HG03354 (cell line): ENCODE data around the gene IGF2R.
"Not testable (repeated sequence)": the region's sequence is repeated elsewhere in the genome, so short reads cannot be mapped to it uniquely, and the experiment has no call there.

Source experiments
- ATAC-seq: cut with Tn5 transposase; IDR thresholded peaks from one replicate; pipeline ENCODE4 v1.9.1; 2021; ENCODE audit warnings: mild to moderate bottlenecking; ENCODE audit not compliant: unreplicated experiment, poor library complexity, severe bottlenecking

The IGF2R gene, protein sequence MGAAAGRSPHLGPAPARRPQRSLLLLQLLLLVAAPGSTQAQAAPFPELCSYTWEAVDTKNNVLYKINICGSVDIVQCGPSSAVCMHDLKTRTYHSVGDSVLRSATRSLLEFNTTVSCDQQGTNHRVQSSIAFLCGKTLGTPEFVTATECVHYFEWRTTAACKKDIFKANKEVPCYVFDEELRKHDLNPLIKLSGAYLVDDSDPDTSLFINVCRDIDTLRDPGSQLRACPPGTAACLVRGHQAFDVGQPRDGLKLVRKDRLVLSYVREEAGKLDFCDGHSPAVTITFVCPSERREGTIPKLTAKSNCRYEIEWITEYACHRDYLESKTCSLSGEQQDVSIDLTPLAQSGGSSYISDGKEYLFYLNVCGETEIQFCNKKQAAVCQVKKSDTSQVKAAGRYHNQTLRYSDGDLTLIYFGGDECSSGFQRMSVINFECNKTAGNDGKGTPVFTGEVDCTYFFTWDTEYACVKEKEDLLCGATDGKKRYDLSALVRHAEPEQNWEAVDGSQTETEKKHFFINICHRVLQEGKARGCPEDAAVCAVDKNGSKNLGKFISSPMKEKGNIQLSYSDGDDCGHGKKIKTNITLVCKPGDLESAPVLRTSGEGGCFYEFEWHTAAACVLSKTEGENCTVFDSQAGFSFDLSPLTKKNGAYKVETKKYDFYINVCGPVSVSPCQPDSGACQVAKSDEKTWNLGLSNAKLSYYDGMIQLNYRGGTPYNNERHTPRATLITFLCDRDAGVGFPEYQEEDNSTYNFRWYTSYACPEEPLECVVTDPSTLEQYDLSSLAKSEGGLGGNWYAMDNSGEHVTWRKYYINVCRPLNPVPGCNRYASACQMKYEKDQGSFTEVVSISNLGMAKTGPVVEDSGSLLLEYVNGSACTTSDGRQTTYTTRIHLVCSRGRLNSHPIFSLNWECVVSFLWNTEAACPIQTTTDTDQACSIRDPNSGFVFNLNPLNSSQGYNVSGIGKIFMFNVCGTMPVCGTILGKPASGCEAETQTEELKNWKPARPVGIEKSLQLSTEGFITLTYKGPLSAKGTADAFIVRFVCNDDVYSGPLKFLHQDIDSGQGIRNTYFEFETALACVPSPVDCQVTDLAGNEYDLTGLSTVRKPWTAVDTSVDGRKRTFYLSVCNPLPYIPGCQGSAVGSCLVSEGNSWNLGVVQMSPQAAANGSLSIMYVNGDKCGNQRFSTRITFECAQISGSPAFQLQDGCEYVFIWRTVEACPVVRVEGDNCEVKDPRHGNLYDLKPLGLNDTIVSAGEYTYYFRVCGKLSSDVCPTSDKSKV (N-terminal part only)

DNA sequence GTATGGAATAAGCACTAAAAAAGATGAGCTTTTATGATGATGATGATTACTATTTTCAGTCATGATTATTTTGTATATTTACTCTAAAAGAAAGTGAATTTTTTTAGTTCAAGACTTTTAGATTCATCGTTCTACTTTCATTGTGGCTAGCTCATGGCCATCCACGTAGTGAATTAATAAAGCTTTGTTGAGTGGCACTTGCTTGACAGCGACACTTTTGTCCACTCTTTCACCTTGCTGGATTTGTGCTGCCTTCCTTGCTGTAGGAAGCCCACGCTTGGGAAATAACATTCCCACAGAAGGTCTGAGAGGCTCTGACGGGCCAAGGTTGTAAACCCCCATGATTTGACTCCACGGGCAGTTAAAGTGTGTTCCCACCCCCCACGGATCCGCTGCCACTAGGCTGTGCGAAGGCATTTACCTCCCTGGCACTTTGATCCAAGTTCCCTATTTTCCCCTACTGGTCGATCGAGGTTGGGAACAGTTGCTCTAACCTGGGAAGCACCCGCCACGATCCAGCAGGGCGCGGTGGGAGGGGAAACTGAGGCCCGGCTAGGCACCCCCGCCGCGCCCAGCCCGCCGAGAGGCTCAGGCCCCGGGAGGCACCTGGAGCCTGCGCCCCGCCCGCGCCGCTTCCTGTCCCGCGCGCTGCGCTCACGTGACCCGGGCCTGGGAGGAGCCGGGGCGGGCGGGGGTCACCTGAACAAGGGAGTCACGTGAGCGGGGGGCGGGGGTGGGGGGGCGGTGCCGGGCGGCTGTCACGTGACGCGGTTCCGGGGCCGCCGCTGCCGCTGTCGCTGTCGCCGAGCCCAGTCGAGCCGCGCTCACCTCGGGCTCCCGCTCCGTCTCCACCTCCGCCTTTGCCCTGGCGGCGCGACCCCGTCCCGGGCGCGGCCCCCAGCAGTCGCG lies at the start of gene IGF2R:
TSS of gene IGF2R (plus strand) at position 788 of the 909 bp plus-strand sequence. CDS start 165 bp downstream, outside the sequence.
- ATAC-seq = peak; percentile 86

DNA sequence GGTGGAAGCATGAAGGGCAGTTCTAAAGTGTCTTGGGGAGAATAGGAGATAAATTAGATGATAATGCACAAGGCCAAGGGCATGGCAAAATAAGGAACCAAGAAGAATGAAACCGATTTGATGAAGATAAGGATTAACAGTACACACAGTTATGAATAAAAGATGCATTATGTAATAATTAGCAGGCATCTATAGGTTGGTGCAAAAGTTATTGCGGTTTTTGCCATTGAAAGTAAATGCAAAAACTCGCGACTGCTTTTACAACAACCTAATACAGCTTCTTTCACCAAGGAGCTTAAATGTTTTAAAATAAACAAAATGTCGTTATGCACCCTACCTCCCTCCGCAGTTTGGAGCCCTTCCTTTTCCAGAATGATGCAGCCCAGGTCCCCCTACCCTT lies 49.1 kb upstream of the IGF2R start:
- no peak for ATAC-seq

DNA sequence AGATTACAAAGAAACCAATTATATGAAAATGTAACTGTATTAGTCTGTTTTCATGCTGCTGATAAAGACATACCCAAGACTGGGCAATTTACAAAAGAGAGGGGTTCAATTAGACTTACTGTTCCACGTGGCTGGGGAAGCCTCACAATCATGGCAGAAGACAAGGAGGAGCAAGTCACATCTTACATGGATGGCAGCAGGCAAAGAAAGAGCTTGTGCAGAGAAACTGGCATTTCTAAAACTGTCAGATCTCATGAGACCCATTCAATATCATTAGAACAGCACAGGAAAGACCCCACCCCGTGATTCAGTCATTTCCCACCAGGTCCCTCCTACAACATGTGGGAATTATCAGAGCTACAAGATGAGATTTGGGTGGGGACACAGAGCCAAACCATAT lies 44.7 kb upstream of the IGF2R start:
- ATAC-seq = not testable (repeated sequence)

DNA sequence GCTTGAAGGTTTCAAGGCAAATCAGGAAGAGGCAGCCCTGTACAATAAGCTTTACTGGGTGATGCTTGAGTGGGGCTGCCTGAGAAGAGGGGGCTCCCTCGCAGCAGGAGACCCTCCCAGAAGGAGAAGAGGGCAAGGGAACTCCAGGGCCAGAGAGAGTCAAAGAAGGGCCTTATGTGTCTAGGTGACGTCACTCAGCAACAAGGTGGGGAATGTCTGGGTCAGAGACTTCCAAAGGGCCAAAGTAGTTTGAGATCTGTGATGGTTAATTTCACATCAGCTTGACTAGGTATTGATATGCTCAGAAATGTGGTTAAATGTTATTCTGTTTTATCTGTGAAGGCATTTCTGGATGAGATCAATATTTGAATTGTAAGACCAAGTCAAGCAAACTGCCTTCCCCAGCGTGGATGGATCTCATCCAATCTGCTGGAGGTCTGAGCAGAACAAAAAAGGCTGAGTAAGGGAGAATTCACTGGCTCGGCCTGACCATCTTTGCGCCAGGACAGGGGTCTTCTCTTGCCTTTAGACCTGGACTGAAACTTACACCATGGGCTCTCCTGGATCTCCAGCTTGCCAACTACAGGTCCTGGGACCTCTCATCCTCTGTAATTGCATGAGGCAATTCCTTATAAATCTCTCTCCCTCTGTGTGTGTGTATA lies 42.2 kb upstream of the IGF2R start:
- no peak for ATAC-seq

DNA sequence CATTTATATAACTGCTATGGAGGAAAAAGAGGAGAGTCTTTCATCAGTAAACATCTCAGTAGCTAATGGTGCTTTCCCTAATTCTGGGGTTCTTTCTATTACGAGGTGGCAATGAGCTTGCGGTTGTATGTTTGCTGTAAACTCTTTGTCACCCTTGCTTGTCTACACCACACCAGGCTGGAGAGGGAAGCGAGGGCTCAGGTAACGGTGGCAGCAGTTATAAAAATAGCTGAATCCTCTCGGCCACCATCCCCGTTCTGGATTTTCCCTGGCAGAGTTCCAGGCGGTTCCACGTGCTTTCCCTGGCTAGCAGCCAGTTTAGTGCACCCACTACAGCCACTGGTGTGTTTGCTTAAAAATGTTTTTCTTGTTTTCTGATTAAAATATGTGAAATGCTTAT lies 39.1 kb upstream of the IGF2R start:
- peak; percentile 25 for ATAC-seq

DNA sequence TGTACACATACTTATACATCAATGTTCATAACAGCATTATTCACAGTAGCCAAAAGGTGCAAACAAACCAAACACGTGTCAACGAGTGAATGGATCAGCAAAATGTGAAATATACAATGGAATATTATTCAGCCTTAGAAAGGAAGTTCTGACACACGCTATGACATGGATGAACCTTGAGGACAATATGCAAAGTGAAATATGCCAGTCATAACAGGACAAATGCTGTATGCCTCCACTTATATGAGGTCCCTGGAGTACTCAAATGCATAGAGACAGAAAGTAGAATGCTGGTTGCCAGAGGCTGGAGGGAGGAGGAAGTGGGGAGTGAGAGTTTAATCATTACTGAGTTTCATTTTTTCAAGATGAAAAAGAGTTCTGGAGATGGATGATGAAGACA lies 37.8 kb upstream of the IGF2R start:
- peak; percentile 94 for ATAC-seq

DNA sequence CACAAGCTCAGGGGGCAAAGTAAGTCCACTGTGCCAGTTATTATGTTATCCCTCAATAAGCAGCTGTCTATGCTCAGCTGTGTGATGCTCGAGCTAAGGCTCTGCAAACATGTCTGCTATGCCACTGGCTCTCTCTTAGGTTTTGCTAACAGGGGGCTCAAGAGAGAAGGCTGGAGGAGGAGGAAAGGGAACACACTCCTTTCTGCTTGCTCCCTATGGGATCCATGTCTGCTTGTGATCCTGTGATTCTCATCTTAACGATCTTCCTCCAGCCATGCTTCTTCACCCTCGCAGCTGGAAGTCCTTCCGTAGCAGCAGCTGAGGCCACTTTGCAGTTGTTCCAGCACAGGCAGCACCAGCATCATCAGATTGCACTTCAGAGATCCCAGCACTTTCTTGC lies 37.0 kb upstream of the IGF2R start:
- peak; percentile 21 for ATAC-seq

DNA sequence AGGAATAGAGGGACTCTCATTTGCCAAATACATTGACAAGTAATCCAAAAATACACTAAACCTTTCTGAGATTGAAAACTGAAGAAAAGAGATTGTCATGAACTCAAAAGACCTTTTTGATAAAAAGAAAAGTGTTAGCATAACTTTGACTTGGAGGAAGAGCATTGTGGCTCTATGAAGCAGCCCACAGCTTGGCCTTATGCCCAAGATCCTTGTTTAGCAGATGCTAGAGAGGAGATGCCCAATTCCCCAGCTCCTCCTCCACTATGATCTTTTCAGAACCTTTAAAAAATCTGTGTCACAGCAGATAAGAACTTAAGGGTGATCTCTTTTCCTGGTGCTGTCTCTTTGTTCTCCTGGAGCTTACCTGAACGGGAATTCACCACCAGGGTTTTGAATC lies 35.8 kb upstream of the IGF2R start:
- no peak for ATAC-seq

DNA sequence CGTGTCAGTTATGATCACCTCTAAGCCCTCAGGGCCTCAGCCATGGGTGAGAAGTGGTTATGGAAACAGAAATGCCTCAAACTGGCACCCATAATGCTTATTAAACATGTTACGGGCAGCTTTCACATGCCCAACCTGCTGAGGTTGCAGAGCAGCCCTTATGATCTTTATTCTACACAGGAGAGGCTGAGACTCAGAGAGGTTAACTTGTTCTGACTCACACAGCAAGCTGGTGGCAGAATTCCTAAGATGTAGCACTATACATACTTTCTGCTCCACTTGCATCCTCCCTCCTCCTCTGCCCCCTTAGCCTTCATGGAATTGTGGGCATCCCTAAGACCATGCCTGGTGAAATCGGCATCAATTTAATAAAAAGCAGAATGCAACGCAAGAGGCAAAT lies 34.7 kb upstream of the IGF2R start:
- ATAC-seq = no peak

DNA sequence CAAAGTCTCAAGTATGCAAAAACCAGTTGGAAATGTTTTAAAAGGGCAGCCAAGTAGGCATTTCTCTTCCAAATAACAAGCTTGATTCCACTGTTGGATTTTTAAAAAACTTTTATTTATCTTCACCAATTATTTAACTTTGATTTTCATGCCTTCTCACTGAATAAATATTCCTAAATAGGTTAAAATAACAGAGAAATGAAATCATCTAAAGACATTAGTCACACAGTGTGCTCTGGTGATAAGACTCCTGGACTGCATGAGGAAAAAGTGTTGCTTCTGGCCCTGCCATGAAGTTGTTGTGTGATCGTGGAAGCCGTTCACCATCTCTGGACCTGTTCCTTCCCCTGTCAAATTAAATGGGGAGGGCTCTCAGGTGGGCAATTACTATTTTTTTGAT lies 33.8 kb upstream of the IGF2R start:
- no peak for ATAC-seq

DNA sequence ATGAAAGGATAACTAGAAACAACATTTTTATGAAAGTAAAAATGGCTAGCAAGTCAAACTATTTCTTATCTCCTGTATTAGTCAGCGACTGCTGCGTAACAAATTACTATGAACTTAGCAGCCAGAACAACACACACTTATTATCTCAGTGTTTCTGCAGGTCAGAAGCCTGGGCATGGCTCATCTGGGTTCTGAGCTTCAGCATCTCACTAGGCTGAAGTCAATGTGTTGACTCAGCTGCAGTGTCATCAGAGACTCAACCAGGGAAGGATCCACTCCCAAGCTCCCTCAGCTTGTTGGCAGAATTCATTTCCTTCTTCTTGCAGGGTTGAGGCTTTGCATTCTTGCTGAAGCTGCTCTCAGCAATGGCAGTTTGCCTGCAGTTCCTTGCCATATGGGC lies 33.2 kb upstream of the IGF2R start:
- no peak for ATAC-seq

DNA sequence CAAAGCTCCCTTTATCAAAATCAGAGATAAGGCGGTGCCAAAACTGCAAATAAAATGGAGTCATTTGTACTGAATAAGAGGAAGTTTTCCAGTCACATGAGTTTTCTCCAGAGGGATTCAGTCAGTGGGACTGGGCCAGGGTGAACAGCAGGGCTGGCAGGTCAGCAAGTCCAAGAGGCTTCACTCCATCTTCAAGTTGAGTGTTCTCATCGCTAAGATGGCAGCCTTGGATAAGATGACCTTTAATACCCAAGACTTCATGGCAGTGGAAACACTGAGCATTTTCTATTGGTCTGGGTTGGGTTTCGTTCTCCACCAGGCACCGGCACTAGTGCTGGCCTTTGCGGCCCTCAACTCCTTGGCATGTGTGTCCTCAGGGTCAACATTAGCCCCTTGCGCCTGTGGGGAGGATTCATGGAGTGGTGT lies 29.3 kb upstream of the IGF2R start:
- ATAC-seq = no peak

DNA sequence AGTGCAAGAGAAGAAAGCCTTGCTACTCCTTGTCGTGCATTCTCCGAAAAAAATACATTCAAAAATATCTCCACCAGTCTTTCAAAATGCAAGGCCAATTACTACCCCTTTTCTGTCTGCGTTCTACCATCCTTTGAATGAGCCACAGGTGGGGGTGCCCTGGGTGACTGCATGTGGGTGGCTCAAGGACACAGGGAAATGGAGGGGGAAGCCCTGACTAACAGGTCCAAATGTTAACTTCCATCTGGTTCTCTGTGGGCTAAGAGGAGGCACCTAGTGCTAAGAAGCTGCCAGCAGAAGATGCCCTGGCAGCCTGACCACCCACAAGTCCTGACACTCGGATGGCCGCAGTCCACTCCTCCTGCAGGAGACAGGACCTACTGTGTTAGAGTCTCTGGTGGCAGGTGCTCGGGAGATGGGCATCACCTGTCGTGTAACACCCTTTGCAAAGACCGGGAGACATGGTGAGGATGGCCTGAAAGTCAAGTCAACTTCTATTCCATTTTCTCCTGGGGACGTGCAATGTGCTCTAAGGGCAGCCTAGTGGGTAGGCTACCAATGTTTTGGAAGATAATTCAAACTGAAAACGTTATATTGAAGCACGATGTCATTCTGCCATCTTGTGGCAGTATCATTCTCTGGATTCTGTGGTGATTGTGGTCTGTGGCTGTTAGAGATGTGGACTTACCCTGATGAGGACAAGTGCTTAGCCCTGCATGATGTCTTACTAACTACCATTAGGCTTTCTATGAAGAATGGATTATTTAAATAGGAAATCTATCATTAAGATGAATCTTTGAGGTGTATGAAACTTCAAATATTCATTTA lies 27.4 kb upstream of the IGF2R start:
- peak; percentile 91 for ATAC-seq

DNA sequence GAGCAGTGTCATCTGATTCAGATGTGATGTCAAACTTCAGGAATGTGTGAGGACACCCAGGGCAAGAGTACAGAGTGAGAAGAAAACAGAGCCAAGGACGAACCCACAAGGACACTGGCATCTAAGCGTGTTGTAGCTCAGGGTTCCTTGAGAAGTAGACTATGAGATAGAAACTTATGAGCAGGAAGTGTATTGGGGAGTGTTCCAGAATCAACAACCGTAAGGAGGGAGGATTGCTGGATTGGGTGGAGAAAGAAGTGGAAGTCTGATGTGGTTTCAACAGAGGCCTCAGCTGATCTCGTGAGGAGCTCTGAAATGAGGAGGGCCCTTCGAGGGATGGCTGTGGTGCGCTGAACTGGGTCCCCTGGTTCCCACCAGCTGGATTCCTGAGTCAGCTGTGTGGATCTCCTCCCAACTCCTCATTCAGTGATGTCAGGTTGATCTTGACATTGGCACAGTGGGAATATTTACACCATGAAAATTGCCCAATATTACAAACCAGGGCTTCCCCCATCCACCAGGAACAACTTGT lies 25.7 kb upstream of the IGF2R start:
- ATAC-seq = no peak

DNA sequence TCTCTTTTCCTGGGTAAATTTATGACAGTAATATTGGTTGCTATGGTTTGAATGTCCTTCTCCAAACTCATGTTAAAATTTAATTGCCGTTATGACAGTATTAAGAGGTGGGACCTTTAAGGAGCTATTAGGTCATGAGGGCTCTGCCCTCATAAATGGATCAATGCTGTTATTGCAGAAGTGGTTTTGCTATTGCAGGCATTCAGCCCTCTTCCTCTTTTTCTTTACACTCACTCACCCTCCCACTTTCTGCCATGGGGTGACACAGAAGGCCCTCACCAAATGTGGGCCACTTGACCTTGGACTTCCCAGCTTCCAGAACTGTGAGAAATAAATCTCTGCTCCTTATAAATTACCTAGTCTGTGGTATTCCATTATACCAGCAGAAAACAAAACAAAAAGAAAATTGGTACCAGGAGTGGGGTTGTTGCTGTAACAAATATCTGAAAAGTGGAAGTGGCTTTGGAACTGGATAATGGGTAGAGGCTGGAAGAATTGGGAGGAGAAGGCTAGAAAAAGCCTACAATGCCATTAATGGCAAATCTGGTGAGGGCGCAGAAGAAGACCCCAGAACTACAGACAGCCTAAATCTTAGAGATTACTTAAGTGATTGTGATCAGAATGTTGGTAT lies 24.8 kb upstream of the IGF2R start:
- ATAC-seq = no peak

DNA sequence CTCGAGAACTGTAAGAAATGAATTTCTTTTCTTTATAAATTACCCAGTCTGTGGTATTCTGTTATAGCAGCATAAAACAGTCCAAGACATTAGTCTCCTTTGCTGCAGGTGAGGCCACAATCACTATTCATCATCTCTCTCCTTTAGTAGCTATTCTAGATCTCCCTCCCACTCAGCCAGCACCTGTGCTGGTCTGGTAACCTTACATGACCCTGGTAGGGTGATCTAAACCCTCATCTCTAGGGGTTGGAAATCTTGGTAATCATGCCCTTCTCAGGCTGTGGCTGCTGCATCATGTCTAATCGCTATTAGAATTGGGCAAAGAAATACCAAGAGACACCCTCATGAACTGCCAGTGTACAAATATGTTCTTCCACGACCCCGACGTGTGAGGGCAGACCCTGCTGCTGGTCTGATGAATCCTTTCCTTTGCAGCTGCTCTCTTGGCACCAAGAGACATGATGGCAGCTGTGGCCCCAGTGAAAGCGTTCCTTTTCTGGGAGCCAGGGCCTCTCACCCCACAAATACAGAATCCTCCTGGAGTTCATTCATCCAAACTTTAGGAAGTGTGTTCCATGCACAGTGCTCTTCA lies 23.0 kb upstream of the IGF2R start:
- no peak for ATAC-seq

DNA sequence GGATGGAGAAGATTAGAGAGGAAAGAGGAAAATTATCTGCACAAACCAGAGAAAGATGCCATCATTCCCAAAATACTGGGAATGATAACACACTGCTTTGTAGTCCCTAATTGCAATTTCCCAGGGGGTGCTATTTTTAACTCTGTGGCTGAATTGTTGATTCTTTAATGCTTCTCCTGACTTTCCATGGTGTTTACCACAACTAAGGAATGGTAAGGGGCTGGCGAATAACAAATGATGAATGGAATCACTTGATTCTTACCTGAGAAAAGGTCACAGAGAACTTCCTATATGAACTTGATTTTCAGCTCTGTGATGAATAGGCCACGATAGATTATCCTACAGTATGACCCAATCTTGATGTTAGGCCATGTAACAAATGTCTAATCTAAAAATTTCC lies 22.0 kb upstream of the IGF2R start:
- ATAC-seq = no peak
